IMR-90 (cell line): ENCODE data around the gene GPR75. TPM values are rescaled to one million over a fixed set of nuclear protein-coding genes. Genes with fewer than 3 reads are reported as not detected.

Experiments used
- ATAC-seq: fragments of 200-7000 bp; cut with Tn5 transposase; 2 replicates; pipeline ENCODE4 v1.9.1; 2020; ENCODE audit warnings: low read depth, mild to moderate bottlenecking, moderate library complexity
- BruUV-seq: library from RNA; stranded (reverse); fragments of 400-500 nt; replicated peaks from 2 replicates; lab custom pipeline; 2021; lab: Mats Ljungman, UMichigan
- CTCF ChIA-PET: fragments of 300-600 bp; formaldehyde crosslinking; extraction: SDS; loops from one replicate; lab custom pipeline; 2021; ENCODE audit warnings: antibody characterized with exemption; lab: Yijun Ruan, JAX
- POLR2A ChIA-PET: fragments of 300-600 bp; sonication (Branson Sonifier 250); formaldehyde crosslinking; loops from one replicate; lab custom pipeline; 2022; ENCODE audit warnings: antibody characterized with exemption; ENCODE audit not compliant: unreplicated experiment; lab: Charles Lee
- DNase-seq: peaks from one replicate; pipeline ENCODE4 v3.0.0; 2013
- H2AFZ ChIP-seq: replicated peaks from 2 replicates; pipeline ENCODE3; 2013; ENCODE audit warnings: low read length, mild to moderate bottlenecking; ENCODE audit not compliant: poor library complexity
- H2AK5ac ChIP-seq: 2 replicates; pipeline ENCODE4 v1.6.1; 2013; ENCODE audit warnings: low read depth, low read length, inconsistent platforms
- H2AK9ac ChIP-seq: replicated peaks from 2 replicates; pipeline ENCODE3; 2013; ENCODE audit warnings: mild to moderate bottlenecking, low read depth, low read length, moderate library complexity; ENCODE audit not compliant: poor library complexity
- H2BK120ac ChIP-seq: 2 replicates; pipeline ENCODE4 v1.6.1; 2013; ENCODE audit warnings: low read depth, low read length, inconsistent platforms
- H2BK15ac ChIP-seq: 3 replicates; pipeline ENCODE4 v1.6.1; 2013; ENCODE audit warnings: low read depth, low read length, inconsistent platforms
- H2BK20ac ChIP-seq: 2 replicates; pipeline ENCODE4 v1.6.1; 2013; ENCODE audit warnings: low read depth, mild to moderate bottlenecking, inconsistent platforms, low read length, moderate library complexity
- H2BK5ac ChIP-seq: 2 replicates; pipeline ENCODE4 v1.6.1; 2013; ENCODE audit warnings: mild to moderate bottlenecking, low read depth, low read length, inconsistent platforms; ENCODE audit not compliant: poor library complexity, severe bottlenecking
- H3K14ac ChIP-seq: replicated peaks from 2 replicates; pipeline ENCODE4 v1.6.1; 2013; ENCODE audit warnings: low read depth, low read length, inconsistent platforms
- H3K18ac ChIP-seq: 2 replicates; pipeline ENCODE4 v1.6.1; 2013; ENCODE audit warnings: low read depth, low read length, control low read depth
- H3K23ac ChIP-seq: 2 replicates; pipeline ENCODE4 v1.6.1; 2013; ENCODE audit warnings: low read depth, low read length, inconsistent platforms
- H3K27ac ChIP-seq: 2 replicates; pipeline ENCODE4 v1.5.1; 2013; ENCODE audit warnings: mild to moderate bottlenecking, control low read depth, low read length; ENCODE audit not compliant: insufficient read depth
- H3K27me3 ChIP-seq: 2 replicates; pipeline ENCODE4 v1.6.1; 2013; ENCODE audit warnings: low read length; ENCODE audit not compliant: control insufficient read depth, insufficient read depth
- H3K36me3 ChIP-seq: 2 replicates; pipeline ENCODE4 v1.6.1; 2013; ENCODE audit warnings: low read length, mixed read lengths; ENCODE audit not compliant: control insufficient read depth, insufficient read depth
- H3K4ac ChIP-seq: 2 replicates; pipeline ENCODE4 v1.6.1; 2013; ENCODE audit warnings: low read depth, low read length, inconsistent platforms
- H3K4me1 ChIP-seq: 2 replicates; pipeline ENCODE4 v1.6.1; 2013; ENCODE audit warnings: low read length, mixed read lengths; ENCODE audit not compliant: control insufficient read depth, insufficient read depth
- H3K4me2 ChIP-seq: 2 replicates; pipeline ENCODE4 v1.6.1; 2013; ENCODE audit warnings: low read depth, mild to moderate bottlenecking, control low read depth, low read length, moderate library complexity
- H3K4me3 ChIP-seq: 2 replicates; pipeline ENCODE4 v1.5.1; 2013; ENCODE audit warnings: low read depth, mild to moderate bottlenecking, control low read depth, low read length, moderate library complexity; ENCODE audit not compliant: insufficient read depth
- H3K56ac ChIP-seq: 2 replicates; pipeline ENCODE4 v1.6.1; 2013; ENCODE audit warnings: low read length, inconsistent platforms; ENCODE audit not compliant: insufficient read depth; ENCODE audit errors: extremely low read depth
- H3K79me1 ChIP-seq, 2 experiments: 2 replicates each; pipeline ENCODE4 v1.6.1; 2013; ENCODE audit warnings: low read length in 2 of 2, inconsistent platforms in 1 of 2, low read depth in 1 of 2
- H3K9ac ChIP-seq: 2 replicates; pipeline ENCODE4 v1.6.1; 2013; ENCODE audit warnings: low read depth, low read length, control low read depth
- H3K9me1 ChIP-seq: 2 replicates; pipeline ENCODE4 v1.6.1; 2013; ENCODE audit warnings: low read length, inconsistent platforms; ENCODE audit not compliant: insufficient read depth
- H3K9me3 ChIP-seq: 2 replicates; pipeline ENCODE4 v1.6.1; 2013; ENCODE audit warnings: low read length; ENCODE audit not compliant: control insufficient read depth, insufficient read depth
- H4K20me1 ChIP-seq: 2 replicates; pipeline ENCODE4 v1.6.1; 2013; ENCODE audit warnings: low read length, inconsistent platforms; ENCODE audit not compliant: insufficient read depth
- H4K5ac ChIP-seq: 2 replicates; pipeline ENCODE4 v1.6.1; 2013; ENCODE audit warnings: mild to moderate bottlenecking, low read depth, low read length, control low read depth
- H4K8ac ChIP-seq, 2 experiments: 2 replicates each; pipeline ENCODE4 v1.6.1; 2013; ENCODE audit warnings: low read depth in 2 of 2, low read length in 2 of 2, control low read depth in 1 of 2, inconsistent platforms in 1 of 2
- H4K91ac ChIP-seq: 2 replicates; pipeline ENCODE4 v1.6.1; 2013; ENCODE audit warnings: low read depth, low read length, inconsistent platforms; ENCODE audit not compliant: insufficient read depth
- BHLHE40 ChIP-seq: fragments of 150-350 bp; IDR thresholded peaks from 2 replicates; pipeline ENCODE4 v1.6.1; 2016; ENCODE audit warnings: mild to moderate bottlenecking, low read depth, low read length
- CEBPB ChIP-seq: IDR thresholded peaks from 2 replicates; pipeline ENCODE4 v1.6.1; 2012; ENCODE audit warnings: low read depth, low read length, improper control_type of control experiment
- CHD1 ChIP-seq: IDR thresholded peaks from 2 replicates; pipeline ENCODE4 v1.6.1; 2012; ENCODE audit warnings: low read depth, low read length, improper control_type of control experiment
- FOS ChIP-seq: fragments of 150-350 bp; IDR thresholded peaks from 2 replicates; pipeline ENCODE4 v1.6.1; 2016; ENCODE audit warnings: low read depth, low read length
- MAFK ChIP-seq: IDR thresholded peaks from 2 replicates; pipeline ENCODE4 v1.6.1; 2012; ENCODE audit warnings: low read depth, low read length, improper control_type of control experiment
- MAZ ChIP-seq: IDR thresholded peaks from 2 replicates; pipeline ENCODE4 v1.6.1; 2012; ENCODE audit warnings: low read depth, mild to moderate bottlenecking, low read length, improper control_type of control experiment, moderate library complexity, borderline replicate concordance
- MXI1 ChIP-seq: IDR thresholded peaks from 2 replicates; pipeline ENCODE4 v1.6.1; 2012; ENCODE audit warnings: low read depth, mild to moderate bottlenecking, low read length, moderate library complexity, borderline replicate concordance
- NFE2L2 ChIP-seq: fragments of 150-350 bp; IDR thresholded peaks from 2 replicates; pipeline ENCODE4 v1.6.1; 2016; ENCODE audit warnings: low read depth, mild to moderate bottlenecking, low read length
- POLR2A ChIP-seq: IDR thresholded peaks from 2 replicates; pipeline ENCODE4 v1.6.1; 2012; ENCODE audit warnings: mild to moderate bottlenecking, low read depth, low read length
- RAD21 ChIP-seq: IDR thresholded peaks from 2 replicates; pipeline ENCODE4 v1.6.1; 2012; ENCODE audit warnings: low read length, improper control_type of control experiment
- RCOR1 ChIP-seq: IDR thresholded peaks from 2 replicates; pipeline ENCODE4 v1.6.1; 2012; ENCODE audit warnings: mild to moderate bottlenecking, low read length, improper control_type of control experiment; ENCODE audit not compliant: insufficient replicate concordance
- RFX5 ChIP-seq: IDR thresholded peaks from 2 replicates; pipeline ENCODE4 v1.8.0; 2012; ENCODE audit warnings: low read depth, mild to moderate bottlenecking, low read length, moderate library complexity
- SMC3 ChIP-seq: fragments of 150-350 bp; IDR thresholded peaks from 2 replicates; pipeline ENCODE4 v1.6.1; 2016; ENCODE audit warnings: low read depth, mild to moderate bottlenecking, antibody characterized with exemption, low read length, moderate library complexity
- WGBS, 2 experiments: methylation state at CpG; one replicate each; pipeline versions ENCODE4 v1.1.5 to v1.1.7; 2013; ENCODE audit warnings: missing lambda C conversion rate in 2 of 2; ENCODE audit not compliant: insufficient read length in 1 of 2; ENCODE audit errors: extremely low coverage in 2 of 2; 5-methylcytosine and 5-hydroxymethylcytosine counted together
- dilution Hi-C: fragments of 300-500 bp; cut with HindIII; formaldehyde crosslinking; loops from one replicate; pipeline ENCODE4 v1.14.3; 2018; ENCODE audit warnings: low sequenced_read_pairs; ENCODE audit not compliant: unreplicated experiment
- in situ Hi-C: fragments of 300-500 bp; cut with MboI; formaldehyde crosslinking; loops from 3 replicates; pipeline ENCODE4 v1.14.3; 2019; ENCODE audit warnings: low sequenced_read_pairs, inconsistent platforms, mixed read lengths
- intact Hi-C: fragments of 100-400 bp; cut with micrococcal nuclease; formaldehyde crosslinking; loops from 2 replicates; pipeline ENCODE4 v1.10.0; 2022
- polyA plus RNA-seq, 3 experiments: library from polyadenylated mRNA; depleted of rRNA; stranded (reverse); fragments of >200 nt; gene quantifications; 2 replicates each; pipeline ENCODE4 v1.2.3, GENCODE V29; 2012; ENCODE audit warnings: low replicate concordance in 1 of 3
- total RNA-seq: library from RNA; depleted of rRNA; stranded (reverse); fragments of >200 nt; gene quantifications from 2 replicates; pipeline ENCODE4 v1.2.3, GENCODE V29; 2012
- TF ChIP-seq, protein P1 (sequence below): fragments of 150-350 bp; IDR thresholded peaks from 2 replicates; pipeline ENCODE4 v1.6.1; 2017; ENCODE audit warnings: mild to moderate bottlenecking, antibody characterized with exemption, low read length, low read depth

The GPR75 gene
- total and polyA plus RNA-seq, 2 of the 4 experiments (the other 2 are of a cell fraction): 1.4 to 2.1 TPM

DNA sequence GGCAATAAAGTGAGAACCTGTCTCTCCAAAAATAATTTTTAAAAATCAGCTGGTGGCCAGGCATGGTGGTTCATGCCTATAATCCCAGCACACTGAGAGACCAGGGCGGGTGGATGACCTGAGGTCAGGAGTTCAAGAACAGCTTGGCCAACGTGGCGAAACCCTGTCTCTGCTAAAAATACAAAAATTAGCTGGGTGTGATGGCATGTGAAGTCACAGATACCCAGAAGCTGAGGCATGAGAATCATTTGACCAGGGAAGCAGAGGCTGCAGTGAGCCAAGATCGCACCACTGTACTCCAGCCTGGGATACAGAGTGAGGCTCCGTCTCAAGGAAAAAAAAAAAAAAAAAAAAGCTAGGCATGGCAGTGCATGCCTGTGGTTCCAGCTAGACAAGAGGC, 7.4 kb upstream of the GPR75 start:
- Histone ChIP-seq H3K9me3 (no peaks in the 10 kb centered on the region), H3K4me1 (no peaks in the 10 kb centered on the region), H2BK20ac (no peak overlapping the region), H3K27me3 (no peaks in the 10 kb centered on the region), H3K14ac (no peak overlapping the region), H4K91ac (no peak overlapping the region), H4K8ac (no peak overlapping the region), H2BK120ac (no peak overlapping the region), H3K4me2 (no peak overlapping the region), H2BK5ac (no peak overlapping the region), H3K4ac (no peak overlapping the region), H3K18ac (no peak overlapping the region), H2AK9ac (no peak overlapping the region), H2AFZ (no peak overlapping the region), H4K20me1 (no peaks in the 10 kb centered on the region), H4K5ac (no peak overlapping the region), H2BK15ac (no peak overlapping the region), H3K36me3 (peaks cover 24% of the 10 kb centered on the region), H3K4me3 (no peak overlapping the region), H3K79me1 (peaks cover 2 to 10% of the 10 kb centered on the region in 2 experiments; a peak in 3 of 4 replicates), H3K23ac (no peak overlapping the region), H3K9ac (no peak overlapping the region), H3K27ac (no peak overlapping the region), H2AK5ac (no peak overlapping the region), H3K56ac (no peak overlapping the region), H3K9me1 (no peaks in the 10 kb centered on the region; the same call in 1 of the 2 replicates)
- no CpG with 5 or more reads among the region's 5 CpGs for WGBS, 2 experiments
- dilution Hi-C loops: no loop called here
- no peak for ATAC-seq
- intact Hi-C loops: no loop called here
- in situ Hi-C loops: no loop called here
- ChIA-PET POLR2A (no interaction called here), CTCF (interaction anchor here (1.2 kb wide), 1 partner anchor 9 kb away, joined by 4 read pairs; no protein-coding TSS in a partner anchor)
- TF ChIP-seq POLR2A (no peak), RAD21 (no peak), NFE2L2 (no peak), FOS (no peak), RCOR1 (no peak), CEBPB (no peak), MAFK (no peak), BHLHE40 (no peak), MXI1 (no peak), MAZ (no peak), RFX5 (no peak), CHD1 (no peak), SMC3 (no peak)
- TF ChIP-seq, protein P1, sequence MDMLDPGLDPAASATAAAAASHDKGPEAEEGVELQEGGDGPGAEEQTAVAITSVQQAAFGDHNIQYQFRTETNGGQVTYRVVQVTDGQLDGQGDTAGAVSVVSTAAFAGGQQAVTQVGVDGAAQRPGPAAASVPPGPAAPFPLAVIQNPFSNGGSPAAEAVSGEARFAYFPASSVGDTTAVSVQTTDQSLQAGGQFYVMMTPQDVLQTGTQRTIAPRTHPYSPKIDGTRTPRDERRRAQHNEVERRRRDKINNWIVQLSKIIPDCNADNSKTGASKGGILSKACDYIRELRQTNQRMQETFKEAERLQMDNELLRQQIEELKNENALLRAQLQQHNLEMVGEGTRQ: no peak
- BruUV-seq: no TSS peak
- no peak for DNase-seq
